Activated T-cell treated with anti-CD3 and anti-CD28 coated beads, Interleukin-2, amount 50 U/mL, for 72 hours (primary cell): ENCODE data around the gene HIPK4. TPM values are rescaled to one million over a fixed set of nuclear protein-coding genes. Genes with fewer than 3 reads are reported as not detected.
"Not testable (repeated sequence)": the region's sequence is repeated elsewhere in the genome, so short reads cannot be mapped to it uniquely, and the experiment has no call there.

Experiments used
- ATAC-seq, 2 donors: fragments of 150-1000 bp; cut with Tn5 transposase; replicated peaks in 1 of 2; 2 replicates each; pipeline ENCODE4 v1.10.0; 2021; ENCODE audit warnings: moderate library complexity in 2 of 2, mild to moderate bottlenecking in 1 of 2
- DNase-seq, 2 donors: peaks; one replicate each; pipeline ENCODE4 v3.0.0; 2021 to 2022; ENCODE audit warnings: mixed read lengths in 1 of 2
- H3K27ac Mint-ChIP-seq: one replicate; pipeline ENCODE4 v1.8.0; 2022; ENCODE audit warnings: mild to moderate bottlenecking, moderate library complexity, mixed read lengths
- H3K27me3 Mint-ChIP-seq: one replicate; pipeline ENCODE4 v1.8.0; 2022; ENCODE audit warnings: low read depth, mixed read lengths
- H3K36me3 Mint-ChIP-seq, 2 donors: one replicate each; pipeline ENCODE4 v1.8.0; 2022; ENCODE audit warnings: mixed read lengths in 2 of 2, mild to moderate bottlenecking in 1 of 2; ENCODE audit not compliant: insufficient read depth in 2 of 2
- H3K4me1 Mint-ChIP-seq: one replicate; pipeline ENCODE4 v1.8.0; 2022; ENCODE audit warnings: low read depth, mixed read lengths
- H3K4me3 Mint-ChIP-seq, 2 donors: one replicate each; pipeline ENCODE4 v1.8.0; 2022; ENCODE audit warnings: mild to moderate bottlenecking in 2 of 2, mixed read lengths in 2 of 2, moderate library complexity in 2 of 2
- H3K9me3 Mint-ChIP-seq, 2 donors: one replicate each; pipeline ENCODE4 v1.8.0; 2022; ENCODE audit warnings: mixed read lengths in 2 of 2
- total RNA-seq, 2 donors: library from RNA; stranded (reverse); gene quantifications; one replicate each; pipeline ENCODE4 v1.2.3, GENCODE V29; 2022

HIPK4 gene, protein sequence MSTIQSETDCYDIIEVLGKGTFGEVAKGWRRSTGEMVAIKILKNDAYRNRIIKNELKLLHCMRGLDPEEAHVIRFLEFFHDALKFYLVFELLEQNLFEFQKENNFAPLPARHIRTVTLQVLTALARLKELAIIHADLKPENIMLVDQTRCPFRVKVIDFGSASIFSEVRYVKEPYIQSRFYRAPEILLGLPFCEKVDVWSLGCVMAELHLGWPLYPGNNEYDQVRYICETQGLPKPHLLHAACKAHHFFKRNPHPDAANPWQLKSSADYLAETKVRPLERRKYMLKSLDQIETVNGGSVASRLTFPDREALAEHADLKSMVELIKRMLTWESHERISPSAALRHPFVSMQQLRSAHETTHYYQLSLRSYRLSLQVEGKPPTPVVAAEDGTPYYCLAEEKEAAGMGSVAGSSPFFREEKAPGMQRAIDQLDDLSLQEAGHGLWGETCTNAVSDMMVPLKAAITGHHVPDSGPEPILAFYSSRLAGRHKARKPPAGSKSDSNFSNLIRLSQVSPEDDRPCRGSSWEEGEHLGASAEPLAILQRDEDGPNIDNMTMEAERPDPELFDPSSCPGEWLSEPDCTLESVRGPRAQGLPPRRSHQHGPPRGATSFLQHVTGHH
- under 1 TPM in 1 of 2 donors, not detected in 1; 0.12 TPM for total RNA-seq

DNA sequence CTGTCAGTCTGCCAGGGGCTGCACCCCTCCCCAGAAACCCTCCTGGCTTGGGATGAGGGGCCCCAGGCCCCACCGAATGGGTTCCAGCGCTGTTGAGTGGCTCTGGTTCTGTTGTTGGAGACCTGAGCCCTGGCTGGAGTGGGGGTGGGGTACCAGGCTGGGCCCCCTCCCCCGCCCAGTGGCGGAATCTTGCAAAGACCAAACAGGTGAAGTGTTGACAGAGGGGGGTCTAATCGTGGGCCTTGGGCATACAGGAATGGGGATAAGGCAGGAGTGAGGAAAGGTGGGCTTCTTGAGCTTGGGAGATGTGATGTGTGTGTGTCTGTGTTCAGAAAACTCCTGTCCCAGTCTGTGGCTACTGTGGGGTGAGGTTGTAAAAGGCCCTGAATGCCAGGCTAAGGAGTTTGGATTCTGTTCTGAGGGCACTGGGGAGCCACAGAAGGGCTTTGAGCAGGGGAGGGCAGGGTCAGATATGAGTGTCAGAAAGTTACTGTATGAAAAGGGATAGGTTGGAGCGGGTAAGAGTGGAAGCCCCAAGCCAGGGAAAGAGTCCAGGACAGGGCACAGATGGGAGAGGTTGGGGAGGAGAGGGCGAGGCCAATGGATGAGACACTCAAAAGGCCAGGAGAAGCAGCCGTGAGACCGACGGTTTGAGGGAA is at the start of gene HIPK4:
TSS of gene HIPK4 (minus strand) at position 98 of the 659 bp plus-strand sequence. CDS start 279 bp downstream, outside the sequence.
- Mint-ChIP-seq H3K9me3 (no peaks in the 10 kb centered on the region), H3K4me1 (no peaks in the 10 kb centered on the region), H3K36me3 (no peaks in the 10 kb centered on the region), H3K27ac (no peak within 1 kb of the TSS), H3K27me3 (no peaks in the 10 kb centered on the region), H3K4me3 (no peak within 1 kb of the TSS)
- ATAC-seq: no peak
- DNase-seq: no peak

DNA sequence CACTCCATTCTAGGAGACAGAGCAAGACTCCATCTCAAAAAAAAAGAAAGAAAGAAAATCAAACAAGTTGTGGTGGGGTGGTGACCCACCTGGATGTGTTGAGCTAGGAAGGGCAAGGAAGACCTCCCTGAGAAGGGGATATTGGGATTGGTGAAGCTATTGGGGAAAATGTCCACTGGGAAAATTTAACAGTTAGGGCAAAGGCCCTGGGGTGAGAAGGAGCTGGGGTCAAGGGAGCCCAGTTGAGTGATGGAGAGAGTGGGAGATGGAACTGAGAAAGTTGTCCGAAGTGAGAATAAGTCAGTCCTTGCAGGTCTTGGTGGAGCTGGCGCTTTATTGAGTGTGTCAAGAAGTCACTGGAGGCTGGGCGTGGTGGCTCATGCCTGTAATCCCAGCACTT is 48.3 kb upstream of the HIPK4 start:
- no peaks in the 10 kb centered on the region for H3K27me3 Mint-ChIP-seq
- peaks cover 30% of the 10 kb centered on the region for H3K4me1 Mint-ChIP-seq
- DNase-seq (no peak), ATAC-seq (no peak)
- no peak overlapping the region for H3K27ac Mint-ChIP-seq
- no peaks in the 10 kb centered on the region for H3K36me3 Mint-ChIP-seq
- no peaks in the 10 kb centered on the region for H3K9me3 Mint-ChIP-seq
- H3K4me3 Mint-ChIP-seq: no peak overlapping the region

DNA sequence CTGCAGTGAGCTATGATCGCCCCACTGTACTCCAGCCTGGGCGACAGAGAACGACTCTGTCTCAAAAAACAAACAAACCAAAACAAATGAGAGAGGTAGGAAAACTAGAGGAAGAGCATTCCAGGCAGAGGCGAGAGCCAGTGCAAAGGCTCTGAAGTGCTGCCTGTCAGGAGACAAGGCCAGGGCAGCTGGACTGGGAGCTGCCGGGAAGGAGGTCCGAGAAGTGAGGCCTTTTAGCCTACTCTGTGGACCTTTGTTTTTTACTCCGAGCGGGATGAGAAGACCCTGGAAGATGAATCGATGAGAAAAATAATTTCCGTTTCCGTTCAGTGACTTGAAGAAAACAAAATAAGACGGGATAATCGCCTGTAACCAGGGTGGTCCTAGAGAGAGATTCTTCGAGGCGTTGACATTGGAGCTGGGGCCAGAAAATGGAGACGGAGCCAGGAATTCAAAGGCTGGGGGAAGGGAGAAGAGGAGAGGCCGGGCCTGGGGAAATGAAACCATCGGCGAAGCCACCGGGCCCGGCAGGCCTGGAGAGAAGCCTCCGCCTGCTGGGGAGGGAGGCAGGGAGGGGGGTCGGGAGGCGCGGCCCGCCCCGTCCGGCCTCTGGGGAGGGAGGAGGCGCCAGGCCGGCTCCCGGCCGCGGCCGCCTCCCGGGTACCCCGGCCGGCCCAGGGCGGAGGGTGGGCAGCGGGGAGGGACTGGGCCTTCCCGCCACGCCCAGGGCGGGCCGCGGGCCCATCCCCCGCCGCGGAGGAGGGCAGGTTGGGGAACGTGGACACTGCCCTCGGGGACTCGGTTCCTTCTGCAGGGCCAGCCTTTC is 43.6 kb upstream of the HIPK4 start:
- Mint-ChIP-seq H3K27ac (peak overlapping the region; percentile 36), H3K4me3 (peak overlapping the region; percentile 70 to 92), H3K36me3 (no peaks in the 10 kb centered on the region), H3K9me3 (no peaks in the 10 kb centered on the region), H3K27me3 (no peaks in the 10 kb centered on the region), H3K4me1 (peaks cover 26% of the 10 kb centered on the region)
- DNase-seq: peak; percentile 61 to 67
- ATAC-seq: peak; percentile 94 to 96

DNA sequence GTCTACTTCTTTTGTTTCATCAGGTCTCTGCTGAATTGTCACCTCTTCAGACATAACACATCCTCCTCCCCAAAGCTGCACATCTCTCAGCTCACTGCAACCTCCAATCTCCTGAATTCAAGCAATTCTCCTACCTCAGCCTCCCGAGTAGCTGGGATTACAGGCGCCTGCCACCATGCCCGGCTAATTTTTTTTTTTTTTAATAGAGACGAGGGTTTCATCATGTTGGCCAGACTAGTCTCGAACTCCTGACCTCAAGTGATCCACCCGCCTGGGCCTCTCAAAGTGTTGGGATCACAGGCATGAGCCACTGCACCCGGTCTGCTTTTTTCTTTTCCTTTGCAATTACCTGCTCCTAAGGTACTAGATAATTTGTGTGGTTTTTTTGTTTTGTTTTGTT is 42.8 kb upstream of the HIPK4 start:
- Mint-ChIP-seq H3K4me1 (peaks cover 26% of the 10 kb centered on the region), H3K27ac (peak overlapping the region; percentile 36), H3K4me3 (peak overlapping the region; percentile 70 to 92)
- not testable (repeated sequence) for H3K27me3 Mint-ChIP-seq, H3K36me3 Mint-ChIP-seq, H3K9me3 Mint-ChIP-seq, DNase-seq, ATAC-seq

DNA sequence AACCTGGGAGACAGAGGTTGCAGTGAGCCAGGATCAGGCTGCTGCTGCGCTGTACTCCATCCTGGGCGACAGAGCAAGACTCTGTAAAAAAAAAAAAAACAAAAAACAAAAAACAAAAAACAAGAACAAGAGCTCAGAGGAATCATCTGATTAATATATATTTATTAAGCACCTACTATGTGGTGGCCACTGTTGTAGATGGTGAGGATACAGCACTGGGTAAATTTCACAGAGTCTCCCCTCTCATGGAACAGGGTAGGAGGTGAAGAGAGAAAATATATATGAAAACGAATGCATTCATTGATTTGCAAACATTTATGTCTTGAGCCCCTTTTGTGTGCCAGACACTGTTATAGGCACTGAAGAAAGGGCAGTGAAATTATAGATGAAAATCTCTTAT is 41.7 kb upstream of the HIPK4 start:
- peak overlapping the region in 1 of 2 donors; percentile 20 for H3K4me3 Mint-ChIP-seq
- DNase-seq (no peak), ATAC-seq (no peak)
- no peaks in the 10 kb centered on the region for H3K27me3 Mint-ChIP-seq
- no peaks in the 10 kb centered on the region for H3K9me3 Mint-ChIP-seq
- no peaks in the 10 kb centered on the region for H3K36me3 Mint-ChIP-seq
- peaks cover 26% of the 10 kb centered on the region for H3K4me1 Mint-ChIP-seq
- H3K27ac Mint-ChIP-seq: no peak overlapping the region

DNA sequence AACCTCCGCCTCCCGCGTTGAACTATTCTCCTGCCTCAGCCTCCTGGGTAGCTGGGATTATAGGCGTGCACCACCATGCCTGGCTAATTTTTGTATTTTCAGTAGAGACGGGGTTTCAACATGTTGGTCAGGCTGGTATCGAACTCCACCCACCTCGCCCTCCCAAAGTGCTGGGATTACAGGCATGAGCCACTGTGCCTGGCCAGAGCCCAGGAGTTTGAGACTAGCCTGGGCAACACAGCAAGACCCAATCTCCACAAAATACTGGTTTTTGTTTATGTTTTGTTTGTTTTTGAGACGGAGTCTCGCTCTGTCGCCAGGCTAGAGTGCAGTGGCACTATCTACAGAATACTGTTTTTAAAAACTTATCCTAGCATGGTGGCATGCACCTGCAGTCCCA is 40.3 kb upstream of the HIPK4 start:
- not testable (repeated sequence) for H3K27ac Mint-ChIP-seq, H3K9me3 Mint-ChIP-seq

DNA sequence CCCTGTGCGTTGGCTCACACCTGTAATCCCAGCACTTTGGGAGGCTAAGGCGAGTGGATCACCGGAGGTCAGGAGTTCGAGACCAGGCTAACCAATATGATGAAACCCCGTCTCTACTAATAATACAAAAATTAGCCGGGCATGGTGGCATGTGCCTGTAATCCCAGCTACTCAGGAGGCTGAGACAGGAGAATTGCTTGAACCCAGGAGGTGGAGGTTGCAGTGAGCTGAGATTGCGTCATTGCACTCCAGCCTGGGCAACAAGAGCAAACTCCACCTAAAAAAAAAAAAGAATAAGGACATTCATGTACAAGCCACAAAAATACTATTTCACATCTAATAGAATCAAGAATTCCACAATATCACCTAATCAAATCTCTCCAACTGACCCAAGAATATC is 38.2 kb upstream of the HIPK4 start:
- H3K27me3 Mint-ChIP-seq, ATAC-seq, H3K27ac Mint-ChIP-seq, H3K36me3 Mint-ChIP-seq, H3K4me3 Mint-ChIP-seq, H3K9me3 Mint-ChIP-seq, DNase-seq: not testable (repeated sequence)
- H3K4me1 Mint-ChIP-seq: peaks cover 22% of the 10 kb centered on the region

More for the DNA sequence above, 40.3 kb upstream of the HIPK4 start:
- H3K4me1 Mint-ChIP-seq: peaks cover 24% of the 10 kb centered on the region
- not testable (repeated sequence) for H3K27me3 Mint-ChIP-seq, H3K36me3 Mint-ChIP-seq, ATAC-seq, DNase-seq, H3K4me3 Mint-ChIP-seq

DNA sequence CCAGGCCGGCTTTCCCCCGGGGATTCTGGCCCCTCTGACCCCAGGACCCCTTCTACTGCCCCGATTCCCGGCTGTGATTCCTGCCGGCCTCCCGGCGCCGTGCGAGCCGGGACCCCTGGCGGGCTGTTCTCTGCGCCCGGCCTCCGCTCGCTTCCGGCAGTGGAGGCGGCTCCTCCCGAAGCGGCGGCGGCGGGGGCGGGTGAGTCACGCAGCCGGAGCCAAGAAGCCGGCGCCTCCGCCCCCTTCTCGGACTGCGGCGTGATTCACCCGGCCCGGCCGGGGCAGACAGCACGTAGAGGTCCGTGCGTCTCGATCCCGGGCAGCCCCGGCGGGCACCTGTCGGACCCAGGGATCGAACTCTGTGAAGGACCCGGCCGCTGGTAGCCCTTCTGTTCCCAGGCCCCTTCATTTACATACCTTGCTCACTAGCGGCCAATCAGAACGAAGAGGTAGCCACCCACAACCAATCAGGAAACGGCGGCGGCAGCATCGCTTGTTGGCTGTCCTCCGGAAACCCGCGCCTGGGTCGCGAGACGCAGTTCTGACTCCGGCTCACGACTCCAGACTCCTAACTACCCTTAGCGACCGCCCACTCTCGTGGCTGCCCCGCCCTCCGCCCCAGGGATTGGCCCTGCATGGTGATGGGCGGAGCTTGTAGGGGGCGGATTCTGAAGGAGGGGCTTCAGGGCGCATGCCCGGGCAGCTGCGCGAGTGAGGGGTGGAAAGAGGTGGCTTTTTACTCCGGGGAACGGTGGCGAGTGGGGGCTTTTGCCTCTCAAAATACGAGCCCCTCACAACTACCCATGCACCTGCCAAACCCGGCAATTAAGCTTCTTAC is 35.7 kb upstream of the HIPK4 start, which contains the start of gene SERTAD1:
TSS of gene SERTAD1 (minus strand) at position 543 of the 838 bp plus-strand sequence. CDS start 2,446 bp downstream, outside the sequence.
- peak; percentile 100 for DNase-seq
- peak within 1 kb of the TSS; percentile 86 to 97 for H3K4me3 Mint-ChIP-seq
- peak within 1 kb of the TSS; percentile 99 for H3K27ac Mint-ChIP-seq
- peaks cover 32% of the 10 kb centered on the region for H3K4me1 Mint-ChIP-seq
- no peaks in the 10 kb centered on the region for H3K9me3 Mint-ChIP-seq
- no peaks in the 10 kb centered on the region for H3K27me3 Mint-ChIP-seq
- ATAC-seq: peak; percentile 83 to 85
- peaks cover 6 to 9% of the 10 kb centered on the region in 2 donors for H3K36me3 Mint-ChIP-seq

DNA sequence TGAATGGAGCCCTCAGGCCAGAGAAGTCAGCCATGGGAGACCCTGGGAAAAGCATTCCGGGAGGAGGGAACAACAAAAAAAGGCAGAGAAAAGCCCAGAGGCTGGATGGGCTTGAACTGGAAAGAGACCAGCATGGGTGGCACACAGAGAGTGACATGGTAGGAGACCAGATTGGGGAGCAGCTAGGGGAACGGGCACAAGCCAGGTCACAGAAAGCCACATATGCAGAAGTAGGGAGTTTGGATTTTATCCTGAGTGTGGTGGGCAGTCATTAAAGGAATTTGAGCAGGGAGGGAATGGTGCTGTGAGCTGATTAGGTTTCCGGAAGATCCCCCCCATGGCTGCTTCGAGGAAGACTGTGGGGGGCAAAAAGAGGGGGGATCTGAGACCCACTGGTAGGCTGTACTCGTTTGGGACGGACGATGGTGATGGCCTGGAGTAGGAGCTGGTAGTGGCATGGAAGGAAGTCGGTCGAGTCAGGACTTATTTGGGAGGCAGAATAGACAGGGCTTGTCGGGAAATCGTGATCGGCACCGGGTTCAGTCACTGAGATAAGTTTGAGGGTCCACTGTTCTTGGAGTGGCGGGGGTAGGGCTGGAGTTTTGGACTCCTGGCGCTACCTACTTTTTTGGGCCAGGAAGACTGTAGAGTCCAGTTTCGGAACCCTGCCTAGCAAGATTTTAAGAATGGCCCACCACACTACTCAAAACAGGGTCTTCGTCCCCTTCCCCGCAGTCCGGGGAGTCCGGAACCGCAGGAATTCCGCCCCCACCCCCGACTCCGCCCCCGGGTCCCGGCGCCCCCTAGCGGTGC is 34.9 kb upstream of the HIPK4 start:
- DNase-seq: peak in 1 of 2 donors; percentile 23
- H3K4me1 Mint-ChIP-seq: peaks cover 35% of the 10 kb centered on the region
- ATAC-seq: no peak
- peak overlapping the region; percentile 99 for H3K27ac Mint-ChIP-seq
- no peaks in the 10 kb centered on the region for H3K27me3 Mint-ChIP-seq
- H3K36me3 Mint-ChIP-seq: peaks cover 6 to 9% of the 10 kb centered on the region in 2 donors
- no peaks in the 10 kb centered on the region for H3K9me3 Mint-ChIP-seq
- H3K4me3 Mint-ChIP-seq: peak overlapping the region; percentile 86 to 97

DNA sequence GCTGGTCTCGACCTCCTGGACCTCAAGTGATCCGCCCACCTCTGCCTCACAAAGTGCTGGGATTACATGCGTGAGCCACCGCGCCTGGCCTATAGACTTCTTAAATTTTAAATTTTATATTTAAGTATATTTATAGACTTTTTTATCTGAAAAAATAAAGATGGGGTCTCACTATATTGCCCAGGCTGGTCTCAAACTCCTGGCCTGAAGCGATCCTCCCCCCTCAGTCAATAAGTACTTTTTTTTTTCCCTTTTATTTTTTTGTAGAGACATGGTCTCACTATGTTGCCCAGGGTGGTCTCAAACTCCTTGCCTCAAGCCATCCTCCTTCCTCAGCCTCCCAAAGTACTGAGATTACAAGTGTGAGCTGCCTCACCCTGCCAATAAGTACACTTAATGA is 34.0 kb upstream of the HIPK4 start:
- Mint-ChIP-seq H3K27ac (peak overlapping the region; percentile 31), H3K36me3 (peaks cover 6 to 9% of the 10 kb centered on the region in 2 donors), H3K9me3 (no peaks in the 10 kb centered on the region), H3K4me1 (peaks cover 40% of the 10 kb centered on the region), H3K27me3 (no peaks in the 10 kb centered on the region), H3K4me3 (peak overlapping the region; percentile 86 to 97)
- DNase-seq (no peak), ATAC-seq (no peak)

DNA sequence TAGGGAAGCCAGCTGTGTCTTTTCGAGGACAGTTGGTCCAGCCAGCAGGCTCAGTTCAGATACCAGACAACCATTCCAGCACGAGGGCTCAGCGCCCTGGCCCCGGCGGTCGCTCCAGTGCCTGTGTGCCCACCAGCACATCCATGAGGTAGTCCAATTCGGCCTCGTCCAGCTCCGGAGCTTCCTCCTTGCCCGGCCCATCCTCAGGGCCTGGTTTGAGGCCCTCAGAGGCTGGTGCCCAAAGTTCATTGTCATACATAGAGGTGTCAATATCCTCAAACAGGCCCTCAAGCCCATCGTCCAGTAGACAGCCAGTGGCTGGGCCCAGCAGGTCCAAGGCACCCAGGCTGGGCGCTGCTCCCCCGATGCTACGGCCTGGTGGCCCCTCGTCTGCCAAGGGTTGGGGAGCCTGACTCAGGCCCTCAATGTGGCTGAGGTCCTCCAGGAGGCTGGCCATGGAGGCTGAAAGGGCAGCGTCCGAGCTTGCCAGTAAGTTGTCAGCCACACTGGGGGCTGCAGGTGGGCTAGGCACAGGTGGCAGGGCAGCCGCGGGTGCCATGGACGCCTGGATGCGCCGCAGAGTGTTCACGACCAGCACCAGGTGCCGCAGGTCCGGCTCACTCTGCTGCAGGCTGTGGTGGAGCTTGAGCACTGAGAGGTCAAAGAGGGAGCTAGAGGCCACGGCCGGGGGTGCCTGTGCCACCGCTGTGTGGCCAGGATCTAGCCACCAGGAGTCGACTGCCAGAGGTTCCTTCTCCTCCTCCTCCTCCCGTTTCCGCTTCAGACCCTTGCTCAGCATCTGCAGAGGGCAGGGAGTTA is 33.0 kb upstream of the HIPK4 start:
- Mint-ChIP-seq H3K36me3 (peaks cover 6 to 9% of the 10 kb centered on the region in 2 donors), H3K27ac (peak overlapping the region; percentile 94), H3K4me3 (peak overlapping the region; percentile 70 to 89), H3K27me3 (peaks cover 5% of the 10 kb centered on the region), H3K4me1 (peaks cover 48% of the 10 kb centered on the region), H3K9me3 (no peaks in the 10 kb centered on the region)
- no peak for DNase-seq
- no peak for ATAC-seq
